ENCODE results near the gene TTYH3. TPM values are rescaled to one million over a fixed set of nuclear protein-coding genes. Genes with fewer than 3 reads are reported as not detected.
A peak's percentile ranks its signal among the peaks of the same experiment; 100 is the strongest.
"Not testable (repeated sequence)": the region's sequence is repeated elsewhere in the genome, so short reads cannot be mapped to it uniquely, and the experiment has no call there.

Gene TTYH3
- total and polyA plus RNA-seq, 2 donors from 2014 or later: 22.5 to 55.0 TPM

DNA sequence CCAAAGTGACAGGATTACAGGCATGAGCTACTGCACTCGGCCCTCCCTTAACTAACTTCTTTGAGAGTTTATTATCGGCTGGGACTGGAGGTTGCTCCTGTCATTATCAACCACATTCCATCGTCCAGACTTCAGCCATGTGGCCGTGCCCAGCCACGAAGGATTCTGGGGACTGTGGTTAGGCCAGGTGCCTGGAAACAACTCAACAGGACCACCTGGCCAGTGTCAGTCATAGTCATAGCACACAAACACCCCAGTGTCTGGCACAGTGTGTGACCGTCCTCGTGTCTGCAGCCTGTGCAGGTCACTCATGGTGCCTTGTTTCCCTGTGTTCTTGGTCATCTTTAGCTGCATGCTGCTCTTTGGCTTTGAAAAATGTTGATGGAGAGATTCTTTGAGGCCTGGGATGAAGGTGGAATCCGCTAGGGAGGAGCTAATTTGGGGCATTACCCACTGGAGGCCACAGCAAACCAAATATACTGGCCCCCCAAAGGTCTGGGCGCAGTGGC is 43.5 kb downstream of the TTYH3 start:
- H3K27me3 ChIP-seq (ENCODE audit: control insufficient read depth, insufficient read depth, low read length): no peaks in the 10 kb centered on the region
- DNase-seq (no peak), FAIRE-seq (no peak)
- H3K9me3 ChIP-seq (ENCODE audit: control insufficient read depth in 2 of 3, insufficient read depth in 1 of 3, low read length in 3 of 3): no peaks in the 10 kb centered on the region
- no peak overlapping the region for H3K4me3 ChIP-seq (ENCODE audit: low read length in 3 of 3)
- no peak overlapping the region for H3K9ac ChIP-seq (ENCODE audit: low read length in 3 of 3)
- H3K4me1 ChIP-seq (ENCODE audit: control insufficient read depth in 2 of 3, insufficient read depth in 2 of 3, low read depth in 1 of 3, low read length in 3 of 3): no peaks in the 10 kb centered on the region
- TF ChIP-seq, protein P1, sequence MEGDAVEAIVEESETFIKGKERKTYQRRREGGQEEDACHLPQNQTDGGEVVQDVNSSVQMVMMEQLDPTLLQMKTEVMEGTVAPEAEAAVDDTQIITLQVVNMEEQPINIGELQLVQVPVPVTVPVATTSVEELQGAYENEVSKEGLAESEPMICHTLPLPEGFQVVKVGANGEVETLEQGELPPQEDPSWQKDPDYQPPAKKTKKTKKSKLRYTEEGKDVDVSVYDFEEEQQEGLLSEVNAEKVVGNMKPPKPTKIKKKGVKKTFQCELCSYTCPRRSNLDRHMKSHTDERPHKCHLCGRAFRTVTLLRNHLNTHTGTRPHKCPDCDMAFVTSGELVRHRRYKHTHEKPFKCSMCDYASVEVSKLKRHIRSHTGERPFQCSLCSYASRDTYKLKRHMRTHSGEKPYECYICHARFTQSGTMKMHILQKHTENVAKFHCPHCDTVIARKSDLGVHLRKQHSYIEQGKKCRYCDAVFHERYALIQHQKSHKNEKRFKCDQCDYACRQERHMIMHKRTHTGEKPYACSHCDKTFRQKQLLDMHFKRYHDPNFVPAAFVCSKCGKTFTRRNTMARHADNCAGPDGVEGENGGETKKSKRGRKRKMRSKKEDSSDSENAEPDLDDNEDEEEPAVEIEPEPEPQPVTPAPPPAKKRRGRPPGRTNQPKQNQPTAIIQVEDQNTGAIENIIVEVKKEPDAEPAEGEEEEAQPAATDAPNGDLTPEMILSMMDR (IDR thresholded peaks at IDR 0.05; ENCODE audit: borderline replicate concordance, extremely low read depth, insufficient read depth): no peak
- H3K27ac ChIP-seq (ENCODE audit: low read depth in 2 of 2, low read length in 2 of 2): no peak overlapping the region
- intact Hi-C loops (cut with DNase I): no loop called here
- no peaks in the 10 kb centered on the region for H3K36me3 ChIP-seq (ENCODE audit: control insufficient read depth in 2 of 3, insufficient read depth in 3 of 3, low read length in 3 of 3)

DNA sequence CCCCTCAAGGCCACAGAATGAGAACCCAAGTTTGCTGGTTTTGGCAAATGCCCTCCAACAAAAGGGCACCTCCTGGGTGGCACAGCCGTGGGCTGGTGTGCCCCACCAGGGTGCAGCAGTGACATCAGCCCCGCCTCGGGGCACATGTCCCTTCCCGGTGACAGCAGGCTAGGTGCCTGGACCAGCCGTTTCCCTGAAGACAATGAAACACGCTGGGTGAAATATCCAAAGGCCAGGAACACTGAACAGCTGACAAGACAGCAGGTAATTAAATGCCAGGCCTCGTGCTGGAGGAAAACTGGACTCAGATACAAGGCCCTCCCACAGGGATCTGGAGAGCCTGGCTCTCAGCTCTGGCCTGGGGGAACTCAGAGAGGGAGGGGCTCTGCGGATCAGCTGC is 44.8 kb downstream of the TTYH3 start:
- DNase-seq; H3K27me3 ChIP-seq (ENCODE audit: control insufficient read depth, insufficient read depth, low read length); H3K9me3 ChIP-seq (ENCODE audit: control insufficient read depth in 2 of 3, insufficient read depth in 1 of 3, low read length in 3 of 3); H3K27ac ChIP-seq (ENCODE audit: low read depth in 2 of 2, low read length in 2 of 2); FAIRE-seq; H3K4me3 ChIP-seq (ENCODE audit: low read length in 3 of 3); H3K36me3 ChIP-seq (ENCODE audit: control insufficient read depth in 2 of 3, insufficient read depth in 3 of 3, low read length in 3 of 3); H3K4me1 ChIP-seq (ENCODE audit: control insufficient read depth in 2 of 3, insufficient read depth in 2 of 3, low read depth in 1 of 3, low read length in 3 of 3); H3K9ac ChIP-seq (ENCODE audit: low read length in 3 of 3); intact Hi-C loops (cut with DNase I): not testable (repeated sequence)

DNA sequence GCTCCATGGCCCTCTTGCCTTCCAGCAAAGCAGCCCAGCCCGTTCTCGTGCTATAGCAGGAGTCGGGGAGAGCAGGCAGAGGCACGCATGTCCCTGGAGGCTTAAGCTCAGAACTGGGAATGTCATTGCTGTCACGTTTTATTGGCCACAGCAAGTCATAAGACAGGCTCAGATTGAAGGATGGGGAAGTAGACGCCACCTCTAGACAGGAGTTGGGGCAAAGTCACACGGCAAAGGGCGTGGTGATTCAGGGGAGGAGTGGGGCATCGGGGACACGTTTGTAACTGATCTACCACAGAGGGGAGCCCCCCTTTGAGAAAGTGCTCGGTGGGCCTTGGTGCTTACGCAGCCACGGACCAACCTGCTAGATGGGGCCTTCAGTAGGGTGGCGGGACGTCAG is 46.7 kb downstream of the TTYH3 start:
- intact Hi-C loops (cut with DNase I); H3K36me3 ChIP-seq (ENCODE audit: control insufficient read depth in 2 of 3, insufficient read depth in 3 of 3, low read length in 3 of 3); FAIRE-seq: not testable (repeated sequence)

DNA sequence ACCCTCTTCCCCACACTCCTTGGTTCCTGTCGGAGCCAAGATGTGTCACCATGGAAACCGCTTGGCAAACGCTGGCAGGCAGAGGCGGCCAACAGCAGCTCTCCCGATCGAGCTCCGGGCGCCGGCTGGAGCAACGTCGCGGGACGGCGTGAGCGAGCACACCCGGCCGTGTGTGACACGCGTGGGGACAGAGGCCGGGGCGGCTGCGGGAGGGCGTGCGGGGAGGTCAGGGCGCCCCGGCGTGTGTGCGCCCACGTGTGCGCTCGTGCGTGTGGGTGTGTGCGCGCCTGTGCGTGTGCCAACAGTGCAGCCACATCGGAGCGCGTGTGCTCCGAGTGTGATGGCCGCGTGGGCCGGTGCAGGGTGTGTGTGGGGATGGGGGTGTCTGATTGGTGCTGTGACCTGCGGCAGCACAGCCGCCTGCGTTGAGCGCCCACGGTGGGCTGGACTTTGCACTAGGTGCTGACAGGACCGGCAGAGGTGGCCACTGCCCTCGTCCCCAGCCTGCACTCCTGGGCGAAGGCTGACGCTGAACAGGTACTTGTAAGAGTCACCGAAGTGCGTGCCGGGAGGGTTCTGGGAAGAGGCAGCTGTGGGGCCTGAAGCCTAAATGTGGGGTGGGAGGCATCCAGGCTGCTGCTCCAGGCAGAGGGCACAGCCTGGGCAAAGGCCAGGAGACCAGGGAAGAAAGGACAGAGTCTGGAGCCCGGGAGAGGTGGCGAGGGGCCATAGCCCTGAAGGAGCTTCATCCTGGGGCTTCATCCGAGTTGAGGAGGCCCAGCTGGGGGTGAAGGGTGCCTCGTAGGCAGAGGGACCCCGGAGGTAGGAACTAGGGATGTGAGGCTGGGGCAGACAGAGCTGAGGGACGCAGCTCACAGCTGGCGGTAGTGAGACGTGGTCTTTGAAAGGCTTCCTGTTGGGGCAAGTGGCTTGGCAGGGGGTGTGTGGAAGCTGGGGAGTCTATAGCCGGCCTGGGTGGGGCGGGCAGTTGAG is 47.6 kb downstream of the TTYH3 start:
- H3K4me3 ChIP-seq (ENCODE audit: low read length in 3 of 3); H3K27ac ChIP-seq (ENCODE audit: low read depth in 2 of 2, low read length in 2 of 2); H3K4me1 ChIP-seq (ENCODE audit: control insufficient read depth in 2 of 3, insufficient read depth in 2 of 3, low read depth in 1 of 3, low read length in 3 of 3); H3K9ac ChIP-seq (ENCODE audit: low read length in 3 of 3); H3K9me3 ChIP-seq (ENCODE audit: control insufficient read depth in 2 of 3, insufficient read depth in 1 of 3, low read length in 3 of 3); H3K27me3 ChIP-seq (ENCODE audit: control insufficient read depth, insufficient read depth, low read length); intact Hi-C loops (cut with DNase I); FAIRE-seq; H3K36me3 ChIP-seq (ENCODE audit: control insufficient read depth in 2 of 3, insufficient read depth in 3 of 3, low read length in 3 of 3): not testable (repeated sequence)
- peak in 1 of 5 donors; percentile 69 for DNase-seq

More for the DNA sequence above, 46.7 kb downstream of the TTYH3 start:
- not testable (repeated sequence) for H3K27ac ChIP-seq (ENCODE audit: low read depth in 2 of 2, low read length in 2 of 2); H3K4me1 ChIP-seq (ENCODE audit: control insufficient read depth in 2 of 3, insufficient read depth in 2 of 3, low read depth in 1 of 3, low read length in 3 of 3); H3K27me3 ChIP-seq (ENCODE audit: control insufficient read depth, insufficient read depth, low read length); H3K4me3 ChIP-seq (ENCODE audit: low read length in 3 of 3); H3K9ac ChIP-seq (ENCODE audit: low read length in 3 of 3); DNase-seq; H3K9me3 ChIP-seq (ENCODE audit: control insufficient read depth in 2 of 3, insufficient read depth in 1 of 3, low read length in 3 of 3)

DNA sequence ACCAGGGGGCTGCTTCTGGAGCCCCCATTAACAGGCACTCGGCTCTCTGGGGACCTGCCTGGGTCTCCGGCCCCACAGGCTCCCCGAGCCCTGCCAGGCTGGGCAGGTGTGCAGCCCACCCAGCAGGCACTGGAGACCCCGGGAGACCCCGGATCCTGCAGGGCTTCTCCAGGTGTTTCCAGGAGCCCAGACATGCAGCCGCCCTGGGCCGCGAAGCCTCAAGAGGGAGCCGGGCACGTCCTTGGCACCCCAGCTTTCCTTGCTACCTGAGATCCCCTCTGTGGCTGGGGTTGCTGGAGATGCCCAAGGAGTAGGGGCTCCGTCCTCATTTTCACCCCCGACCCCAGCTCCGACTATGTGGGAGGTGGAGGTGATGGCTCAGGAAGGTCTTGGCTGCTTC is 48.5 kb downstream of the TTYH3 start:
- no peaks in the 10 kb centered on the region for H3K27me3 ChIP-seq (ENCODE audit: control insufficient read depth, insufficient read depth, low read length)
- H3K36me3 ChIP-seq (ENCODE audit: control insufficient read depth in 2 of 3, insufficient read depth in 3 of 3, low read length in 3 of 3): no peaks in the 10 kb centered on the region
- DNase-seq: no peak
- no peak overlapping the region for H3K27ac ChIP-seq (ENCODE audit: low read depth in 2 of 2, low read length in 2 of 2)
- no peak for FAIRE-seq
- H3K9ac ChIP-seq (ENCODE audit: low read length in 3 of 3): no peak overlapping the region
- TF ChIP-seq, protein P1 (IDR thresholded peaks at IDR 0.05; ENCODE audit: borderline replicate concordance, extremely low read depth, insufficient read depth): no peak
- H3K4me3 ChIP-seq (ENCODE audit: low read length in 3 of 3): no peak overlapping the region
- intact Hi-C loops (cut with DNase I): no loop called here
- H3K9me3 ChIP-seq (ENCODE audit: control insufficient read depth in 2 of 3, insufficient read depth in 1 of 3, low read length in 3 of 3): no peaks in the 10 kb centered on the region
- no peaks in the 10 kb centered on the region for H3K4me1 ChIP-seq (ENCODE audit: control insufficient read depth in 2 of 3, insufficient read depth in 2 of 3, low read depth in 1 of 3, low read length in 3 of 3)

Measured in kidney (tissue), 14 donors.